Natural killer cell treated with Interleukin-12 subunit alpha and Interleukin-12 subunit beta and Interleukin-15 and Interleukin-18, amount 100 ng/mL, for 72 hours (primary cell): ENCODE data around the gene VWF. TPM values are rescaled to one million over a fixed set of nuclear protein-coding genes. Genes with fewer than 3 reads are reported as not detected.
"Not testable (repeated sequence)": the region's sequence is repeated elsewhere in the genome, so short reads cannot be mapped to it uniquely, and the experiment has no call there.

Experiments used
- ATAC-seq, 2 donors: fragments of 150-1000 bp; cut with Tn5 transposase in 1 of 2; sonication (Bioruptor Pico), chemical (Tn5 transposase) in 1 of 2; 2 replicates each; pipeline ENCODE4 v1.10.0; 2021
- DNase-seq: peaks from one replicate; pipeline ENCODE4 v3.0.0; 2022; ENCODE audit warnings: low spot score
- H3K27ac Mint-ChIP-seq, 2 donors: 1 replicate in 1 of 2; 2 replicates in 1 of 2; pipeline ENCODE4 v1.8.0; 2022; ENCODE audit warnings: mixed read lengths in 2 of 2, mild to moderate bottlenecking in 1 of 2, moderate library complexity in 1 of 2
- H3K27me3 Mint-ChIP-seq, 2 donors: 1 replicate in 1 of 2; 2 replicates in 1 of 2; pipeline ENCODE4 v1.8.0; 2022; ENCODE audit warnings: mixed read lengths in 2 of 2
- H3K36me3 Mint-ChIP-seq: one replicate; pipeline ENCODE4 v1.8.0; 2022; ENCODE audit warnings: mixed read lengths
- H3K4me1 Mint-ChIP-seq, 2 donors: 1 replicate in 1 of 2; 2 replicates in 1 of 2; pipeline ENCODE4 v1.8.0; 2022; ENCODE audit warnings: low read depth in 2 of 2, mixed read lengths in 2 of 2, mild to moderate bottlenecking in 1 of 2
- H3K4me3 Mint-ChIP-seq: one replicate; pipeline ENCODE4 v1.8.0; 2022; ENCODE audit warnings: mixed read lengths
- H3K9me3 Mint-ChIP-seq: 2 replicates; pipeline ENCODE4 v1.8.0; 2022; ENCODE audit warnings: mixed read lengths
- total RNA-seq, 2 donors: library from RNA; stranded (reverse); gene quantifications; one replicate each; pipeline ENCODE4 v1.2.3, GENCODE V29; 2022

VWF gene
- total RNA-seq, 2 donors from 2014 or later: not detected

GRCh38 chr12:6032726-6033125 is 91.7 kb downstream of the VWF start:
- no peak overlapping the region for H3K4me3 Mint-ChIP-seq
- H3K27ac Mint-ChIP-seq: no peak overlapping the region
- no peaks in the 10 kb centered on the region for H3K9me3 Mint-ChIP-seq
- ATAC-seq (no peak), DNase-seq (no peak)
- no peaks in the 10 kb centered on the region for H3K36me3 Mint-ChIP-seq
- no peaks in the 10 kb centered on the region for H3K4me1 Mint-ChIP-seq
- peaks cover 11 to 19% of the 10 kb centered on the region in 2 donors for H3K27me3 Mint-ChIP-seq

- Mint-ChIP-seq H3K4me1 (no peaks in the 10 kb centered on the region), H3K4me3 (no peak overlapping the region), H3K27ac (no peak overlapping the region), H3K9me3 (no peaks in the 10 kb centered on the region), H3K36me3 (no peaks in the 10 kb centered on the region), H3K27me3 (peaks cover 19 to 25% of the 10 kb centered on the region in 2 donors)
- DNase-seq (no peak), ATAC-seq (no peak)
Observed at GRCh38 chr12:6031001-6031400, 93.5 kb downstream of the VWF start.

- H3K27me3 Mint-ChIP-seq: peaks cover 22 to 25% of the 10 kb centered on the region in 2 donors
- H3K9me3 Mint-ChIP-seq: no peaks in the 10 kb centered on the region
- no peak overlapping the region for H3K4me3 Mint-ChIP-seq
- H3K4me1 Mint-ChIP-seq: no peaks in the 10 kb centered on the region
- ATAC-seq: no peak
- H3K36me3 Mint-ChIP-seq: no peaks in the 10 kb centered on the region
- H3K27ac Mint-ChIP-seq: no peak overlapping the region
- no peak for DNase-seq
Observed at GRCh38 chr12:6030081-6030480, 94.4 kb downstream of the VWF start.

- Mint-ChIP-seq H3K9me3 (no peaks in the 10 kb centered on the region), H3K4me1 (no peaks in the 10 kb centered on the region), H3K27me3 (peaks cover 23 to 25% of the 10 kb centered on the region in 2 donors), H3K27ac (no peak overlapping the region), H3K36me3 (no peaks in the 10 kb centered on the region), H3K4me3 (no peak overlapping the region)
- no peak for ATAC-seq
- DNase-seq: no peak
Observed at GRCh38 chr12:6029401-6029800, 95.1 kb downstream of the VWF start.

- no peaks in the 10 kb centered on the region for H3K4me1 Mint-ChIP-seq
- H3K36me3 Mint-ChIP-seq: no peaks in the 10 kb centered on the region
- no peak for DNase-seq
- H3K9me3 Mint-ChIP-seq: no peaks in the 10 kb centered on the region
- peaks cover 25% of the 10 kb centered on the region in 2 donors for H3K27me3 Mint-ChIP-seq
- no peak overlapping the region for H3K27ac Mint-ChIP-seq
- no peak for ATAC-seq
- H3K4me3 Mint-ChIP-seq: no peak overlapping the region
Observed at GRCh38 chr12:6026998-6027397, 97.5 kb downstream of the VWF start.

GRCh38 chr12:6025703-6026298 is 98.7 kb downstream of the VWF start:
- H3K4me3 Mint-ChIP-seq, ATAC-seq: not testable (repeated sequence)

GRCh38 chr12:6024066-6024465 is 100.4 kb downstream of the VWF start:
- not testable (repeated sequence) for H3K27ac Mint-ChIP-seq, H3K9me3 Mint-ChIP-seq, H3K36me3 Mint-ChIP-seq, DNase-seq, H3K4me1 Mint-ChIP-seq, ATAC-seq, H3K4me3 Mint-ChIP-seq
- peaks cover 18 to 23% of the 10 kb centered on the region in 2 donors for H3K27me3 Mint-ChIP-seq

More at GRCh38 chr12:6025703-6026298, 98.7 kb downstream of the VWF start:
- not testable (repeated sequence) for DNase-seq, H3K4me1 Mint-ChIP-seq, H3K36me3 Mint-ChIP-seq, H3K27ac Mint-ChIP-seq, H3K9me3 Mint-ChIP-seq
- H3K27me3 Mint-ChIP-seq: peaks cover 25 to 27% of the 10 kb centered on the region in 2 donors

GRCh38 chr12:6020930-6021329 is 103.5 kb downstream of the VWF start:
- Mint-ChIP-seq H3K4me3 (no peak overlapping the region), H3K27ac (no peak overlapping the region), H3K36me3 (no peaks in the 10 kb centered on the region), H3K4me1 (no peaks in the 10 kb centered on the region), H3K9me3 (no peaks in the 10 kb centered on the region), H3K27me3 (peaks cover 0 to 8% of the 10 kb centered on the region in 2 donors)
- ATAC-seq (no peak), DNase-seq (no peak)

GRCh38 chr12:6020511-6020910 is 104.0 kb downstream of the VWF start:
- H3K4me3 Mint-ChIP-seq, H3K4me1 Mint-ChIP-seq, H3K27ac Mint-ChIP-seq, DNase-seq, H3K36me3 Mint-ChIP-seq, H3K9me3 Mint-ChIP-seq, ATAC-seq, H3K27me3 Mint-ChIP-seq: not testable (repeated sequence)

- H3K27ac Mint-ChIP-seq, H3K4me1 Mint-ChIP-seq, DNase-seq, H3K27me3 Mint-ChIP-seq, H3K36me3 Mint-ChIP-seq, H3K4me3 Mint-ChIP-seq, ATAC-seq, H3K9me3 Mint-ChIP-seq: not testable (repeated sequence)
Observed at GRCh38 chr12:6019256-6019655, 105.2 kb downstream of the VWF start.

GRCh38 chr12:6018265-6018664 is 106.2 kb downstream of the VWF start:
- no peaks in the 10 kb centered on the region for H3K4me1 Mint-ChIP-seq
- DNase-seq (no peak), ATAC-seq (peak; percentile 37 to 53)
- no peaks in the 10 kb centered on the region for H3K36me3 Mint-ChIP-seq
- H3K27me3 Mint-ChIP-seq: peaks cover 12% of the 10 kb centered on the region in 2 donors
- no peak overlapping the region for H3K27ac Mint-ChIP-seq
- no peaks in the 10 kb centered on the region for H3K9me3 Mint-ChIP-seq
- no peak overlapping the region for H3K4me3 Mint-ChIP-seq

GRCh38 chr12:6016756-6017155 is 107.7 kb downstream of the VWF start:
- Mint-ChIP-seq H3K27me3 (peaks cover 12% of the 10 kb centered on the region in 2 donors), H3K9me3 (no peaks in the 10 kb centered on the region), H3K4me3 (no peak overlapping the region), H3K36me3 (no peaks in the 10 kb centered on the region), H3K4me1 (no peaks in the 10 kb centered on the region), H3K27ac (no peak overlapping the region)
- ATAC-seq (no peak), DNase-seq (no peak)

- not testable (repeated sequence) for H3K4me1 Mint-ChIP-seq, H3K27ac Mint-ChIP-seq, H3K4me3 Mint-ChIP-seq, H3K9me3 Mint-ChIP-seq, H3K36me3 Mint-ChIP-seq, ATAC-seq, DNase-seq
- peaks cover 9 to 12% of the 10 kb centered on the region in 2 donors for H3K27me3 Mint-ChIP-seq
Observed at GRCh38 chr12:6016004-6016403, 108.5 kb downstream of the VWF start.

- DNase-seq, H3K4me3 Mint-ChIP-seq, H3K4me1 Mint-ChIP-seq, H3K27ac Mint-ChIP-seq, ATAC-seq, H3K36me3 Mint-ChIP-seq, H3K9me3 Mint-ChIP-seq: not testable (repeated sequence)
- peaks cover 9 to 12% of the 10 kb centered on the region in 2 donors for H3K27me3 Mint-ChIP-seq
Observed at GRCh38 chr12:6015271-6015670, 109.2 kb downstream of the VWF start.
